CD4-positive, alpha-beta T cell treated with Interleukin-17A for 1 hour (primary cell): ENCODE measurements around the gene GOLIM4.

Experiments used
- DNase-seq: peaks from one replicate; pipeline ENCODE4 v3.0.0-alpha.2; 2020

The GOLIM4 gene

DNA sequence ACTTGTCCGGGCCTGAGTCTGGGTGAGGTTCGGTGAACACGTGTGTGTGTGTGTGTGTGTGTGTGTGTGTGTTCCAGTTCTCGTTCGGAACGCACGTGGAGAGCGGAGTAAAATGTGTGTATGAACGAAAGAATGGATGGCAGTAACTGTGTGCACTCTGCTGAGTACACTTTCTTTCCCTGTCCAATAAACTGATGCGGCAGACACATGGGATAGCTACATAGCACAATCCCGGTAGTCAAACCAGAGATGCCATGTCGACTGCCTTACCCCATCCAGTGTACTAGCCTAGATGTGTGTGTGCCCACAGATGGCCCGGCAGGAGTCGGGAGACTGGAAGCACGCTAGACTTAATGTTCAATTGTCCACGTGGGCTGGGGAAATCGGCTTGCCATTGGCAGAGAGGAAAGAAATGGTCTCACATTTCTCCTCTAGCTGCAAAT is 507 bp upstream of the GOLIM4 start:
- DNase-seq: no peak

- peak; percentile 21 for DNase-seq
Measured at GRCh38 chr3:168094877-168095610, 680 bp downstream of the GOLIM4 start.

DNA sequence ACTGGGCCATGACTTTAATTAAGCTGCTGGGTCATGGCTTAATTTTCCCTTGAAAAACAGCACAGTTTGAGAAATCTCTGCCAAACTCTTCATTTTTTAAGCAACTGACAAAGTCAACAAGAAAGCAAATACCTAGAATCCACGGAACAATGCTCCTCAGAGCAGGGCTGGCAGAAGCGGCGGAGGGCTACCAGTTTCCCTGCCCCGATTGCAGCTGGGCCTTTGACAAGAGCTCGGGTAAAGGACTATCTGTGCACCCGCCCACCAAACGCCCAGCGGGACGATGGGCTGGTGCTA is 1.2 kb downstream of the GOLIM4 start:
- no peak for DNase-seq

DNA sequence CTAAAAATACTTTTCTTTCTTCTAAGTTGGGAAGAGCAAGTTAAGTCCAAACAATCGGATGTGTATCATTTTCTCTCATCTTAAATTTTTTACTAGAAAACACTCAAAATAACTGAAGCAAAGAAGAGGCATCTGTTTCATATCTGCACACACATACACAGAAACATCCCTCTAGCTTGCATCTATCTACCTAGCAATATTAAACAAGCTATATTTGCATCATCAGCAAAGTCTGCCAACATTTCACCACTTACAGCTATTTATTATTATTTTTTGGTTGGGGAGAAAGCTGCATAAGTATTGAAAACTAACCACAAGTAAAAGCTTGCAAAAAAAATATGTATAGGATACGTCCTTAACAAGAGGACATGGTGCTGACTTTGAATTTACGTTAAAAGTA is 1.9 kb downstream of the GOLIM4 start:
- no peak for DNase-seq

GRCh38 chr3:168093229-168093628 is 2.5 kb downstream of the GOLIM4 start:
- no peak for DNase-seq

DNA sequence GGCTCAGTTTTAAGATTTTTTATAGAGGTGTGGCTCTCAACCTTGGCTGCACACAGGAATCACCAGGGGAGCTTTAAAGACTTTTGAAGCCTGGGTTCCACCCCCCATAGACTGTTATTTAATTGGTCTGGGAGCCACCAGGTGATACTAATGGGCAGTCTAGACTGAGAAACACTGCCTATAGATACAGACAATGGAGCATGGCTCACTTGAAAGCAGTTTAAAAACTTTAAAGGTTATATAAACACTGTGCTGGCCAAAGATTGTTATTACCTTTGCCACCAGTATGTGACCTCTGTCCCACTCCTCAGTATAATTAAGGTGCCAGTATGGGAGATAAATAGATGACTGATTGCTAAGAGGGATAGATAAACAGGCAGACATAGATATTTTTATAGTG is 3.8 kb downstream of the GOLIM4 start:
- DNase-seq: no peak

GRCh38 chr3:168091302-168091858 is 4.3 kb downstream of the GOLIM4 start:
- no peak for DNase-seq

DNA sequence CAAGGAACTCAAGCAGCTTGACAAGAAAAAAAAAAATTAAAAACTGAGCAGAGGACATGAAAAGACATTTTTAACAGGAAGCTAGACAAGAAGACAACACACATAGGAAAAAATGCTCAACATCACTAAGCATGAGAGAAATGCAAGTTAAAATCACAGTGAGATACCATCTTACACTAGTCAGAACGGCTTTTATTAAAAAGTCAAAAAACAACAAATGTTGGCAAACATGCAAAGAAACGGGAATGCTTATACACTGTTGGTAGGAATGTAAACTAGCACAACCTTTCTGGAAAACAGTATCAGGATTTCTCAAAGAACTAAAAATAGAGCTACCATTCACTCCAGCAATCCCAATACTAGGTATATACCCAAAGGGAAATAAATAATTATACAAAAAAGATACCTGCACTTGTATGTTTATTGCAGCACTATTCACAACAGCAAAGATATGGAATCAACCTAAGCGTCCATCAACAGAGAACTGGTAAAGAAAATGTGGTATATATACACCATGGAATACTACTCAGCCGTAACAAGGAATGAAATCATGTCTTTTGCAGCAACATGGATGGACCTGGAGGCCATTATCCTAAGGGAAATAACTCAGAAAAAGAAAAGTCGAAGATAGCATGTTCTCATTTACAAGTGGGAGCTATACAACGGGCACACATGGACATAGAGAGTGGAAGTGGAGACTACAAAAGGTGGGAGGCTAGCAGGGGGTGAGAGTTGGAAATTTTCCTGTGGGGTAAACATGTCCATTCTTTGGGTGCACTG is 5.2 kb downstream of the GOLIM4 start:
- DNase-seq: no peak

- no peak for DNase-seq
Measured at GRCh38 chr3:168089179-168089771, 6.4 kb downstream of the GOLIM4 start.

GRCh38 chr3:168088106-168088720 is 7.5 kb downstream of the GOLIM4 start:
- DNase-seq: peak; percentile 1

DNA sequence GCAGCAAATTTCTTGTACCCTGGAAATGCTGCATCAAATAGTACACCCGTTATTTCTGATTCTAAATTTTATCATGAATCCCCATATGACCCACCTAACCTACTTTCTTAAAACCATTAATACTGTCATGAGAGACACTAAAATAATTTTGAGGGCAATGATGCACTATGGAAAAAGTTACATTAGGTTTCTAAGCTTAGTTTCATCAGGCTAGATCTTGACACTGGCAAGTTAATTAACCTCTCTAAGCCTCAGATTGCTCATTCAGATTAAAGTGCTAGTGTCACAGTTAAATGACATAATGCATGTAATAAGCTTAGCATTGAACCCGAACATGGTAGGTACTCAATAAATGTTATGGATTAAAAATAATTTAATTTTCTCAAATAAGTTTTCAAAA is 8.2 kb downstream of the GOLIM4 start:
- DNase-seq: no peak

GRCh38 chr3:168086541-168087260 is 9.0 kb downstream of the GOLIM4 start:
- no peak for DNase-seq

GRCh38 chr3:168085491-168086119 is 10.1 kb downstream of the GOLIM4 start:
- DNase-seq: no peak

DNA sequence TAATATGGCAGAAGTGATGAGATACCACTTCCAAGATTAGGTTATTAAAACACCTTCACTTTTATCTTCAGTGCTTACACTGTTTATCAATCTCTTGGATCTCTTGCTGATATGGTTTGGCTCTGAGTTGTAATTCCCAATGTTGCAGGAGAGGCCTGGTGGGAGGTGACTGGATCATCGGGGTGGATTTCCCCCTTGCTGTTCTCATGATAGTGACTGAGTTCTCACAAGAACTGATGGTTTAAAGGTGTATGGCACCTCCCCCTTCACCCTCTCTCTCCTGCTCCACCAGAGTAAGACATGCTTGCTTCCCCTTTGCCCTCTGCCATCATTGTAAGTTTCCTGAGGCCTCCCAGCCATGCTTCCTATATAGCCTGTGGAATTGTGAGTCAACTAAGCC is 11.8 kb downstream of the GOLIM4 start:
- no peak for DNase-seq

- no peak for DNase-seq
Measured at GRCh38 chr3:168081856-168082255, 13.9 kb downstream of the GOLIM4 start.

DNA sequence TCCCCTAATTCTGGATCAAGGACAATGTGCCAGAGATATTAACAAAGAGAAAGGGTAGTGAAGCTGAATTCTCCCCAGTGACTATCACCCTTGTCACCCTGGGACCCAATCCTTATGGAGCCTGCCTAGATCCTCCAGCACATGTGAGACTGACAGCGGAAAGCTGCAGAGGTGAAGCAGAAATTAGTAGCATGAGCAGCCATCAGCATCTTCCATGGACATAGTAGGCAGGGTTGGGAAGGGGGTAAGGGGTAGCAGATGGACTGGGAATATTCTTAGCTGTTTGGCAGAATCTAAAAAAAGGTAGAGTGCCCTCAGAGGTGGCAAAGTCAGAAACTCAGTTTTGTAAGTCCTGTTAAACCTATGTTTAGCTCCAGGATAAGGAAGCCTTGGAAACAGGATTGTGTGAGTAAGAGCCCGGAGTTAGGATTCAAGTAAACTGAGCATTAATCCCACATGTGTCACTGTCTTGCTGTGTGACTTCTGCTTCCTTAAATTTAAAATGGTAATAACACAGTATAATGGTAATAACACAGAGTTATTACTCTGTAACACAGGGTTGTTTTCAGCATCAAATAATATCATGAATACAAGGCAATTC is 14.5 kb downstream of the GOLIM4 start:
- no peak for DNase-seq

DNA sequence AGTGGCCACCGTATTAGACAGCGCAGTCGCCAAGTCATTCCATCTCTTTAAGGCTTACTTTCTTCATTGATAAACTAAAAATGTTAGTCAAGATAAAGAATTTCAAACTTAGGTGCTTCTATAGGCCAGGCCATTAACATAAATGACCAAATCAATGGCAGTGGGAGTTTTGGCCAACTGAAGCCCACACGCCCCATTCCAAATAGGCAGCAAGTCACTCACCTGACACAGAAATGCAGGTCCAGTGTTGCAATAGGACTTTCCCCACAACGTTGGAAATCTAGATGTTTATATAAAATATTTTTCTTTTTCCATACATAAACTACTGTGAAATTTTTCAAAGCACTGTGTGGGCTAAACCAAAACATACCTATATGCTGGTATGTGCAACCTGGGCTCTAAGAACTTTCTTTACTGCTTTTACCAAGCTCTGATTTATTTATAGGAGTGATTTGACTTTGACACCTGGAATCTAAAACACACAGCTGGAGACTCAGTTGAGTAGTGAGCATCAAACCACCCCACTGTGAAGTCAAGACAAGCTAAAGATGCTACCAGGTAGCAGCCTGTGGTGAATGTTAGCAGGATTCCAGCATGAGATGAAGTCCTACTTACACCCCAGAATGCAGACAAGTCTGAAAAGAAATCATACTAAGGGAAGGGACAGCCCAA is 15.1 kb downstream of the GOLIM4 start:
- no peak for DNase-seq

DNA sequence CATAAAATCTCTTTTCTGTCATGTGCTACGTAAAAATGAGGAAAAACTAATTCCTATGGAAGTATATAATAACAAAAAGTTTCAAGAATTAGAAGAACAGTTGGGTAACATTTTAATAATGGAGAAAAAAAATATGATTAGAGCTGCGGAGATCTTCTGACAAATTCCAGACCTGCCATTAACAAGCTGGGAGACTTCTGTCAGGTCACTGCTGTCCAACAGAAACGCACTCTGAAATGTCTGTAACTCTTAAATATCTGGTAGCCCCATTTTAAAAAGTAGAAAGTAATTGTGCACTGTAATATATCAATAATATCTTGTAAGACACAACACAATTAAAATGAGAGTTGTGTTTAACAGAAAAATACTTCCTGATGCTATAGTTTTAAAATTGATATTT is 15.7 kb downstream of the GOLIM4 start:
- no peak for DNase-seq

DNA sequence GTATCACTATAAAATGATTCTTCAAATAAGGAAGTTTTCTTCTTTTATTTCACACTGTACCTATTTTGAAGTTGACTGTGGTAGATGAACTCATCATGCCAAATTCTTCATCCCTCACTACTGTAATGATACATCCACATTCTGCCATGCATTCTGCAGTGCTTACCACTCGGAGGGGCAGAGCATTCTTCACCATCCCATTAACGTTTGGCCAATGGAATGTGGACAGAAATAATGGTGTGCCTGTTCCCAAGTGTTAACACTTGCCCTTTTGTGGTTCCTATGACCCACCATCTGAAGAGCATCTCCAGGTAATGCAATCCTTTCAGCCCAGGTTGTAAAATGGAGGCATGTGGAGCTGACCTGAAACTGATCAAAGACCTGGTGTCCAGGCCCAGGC is 18.6 kb downstream of the GOLIM4 start:
- DNase-seq: no peak

DNA sequence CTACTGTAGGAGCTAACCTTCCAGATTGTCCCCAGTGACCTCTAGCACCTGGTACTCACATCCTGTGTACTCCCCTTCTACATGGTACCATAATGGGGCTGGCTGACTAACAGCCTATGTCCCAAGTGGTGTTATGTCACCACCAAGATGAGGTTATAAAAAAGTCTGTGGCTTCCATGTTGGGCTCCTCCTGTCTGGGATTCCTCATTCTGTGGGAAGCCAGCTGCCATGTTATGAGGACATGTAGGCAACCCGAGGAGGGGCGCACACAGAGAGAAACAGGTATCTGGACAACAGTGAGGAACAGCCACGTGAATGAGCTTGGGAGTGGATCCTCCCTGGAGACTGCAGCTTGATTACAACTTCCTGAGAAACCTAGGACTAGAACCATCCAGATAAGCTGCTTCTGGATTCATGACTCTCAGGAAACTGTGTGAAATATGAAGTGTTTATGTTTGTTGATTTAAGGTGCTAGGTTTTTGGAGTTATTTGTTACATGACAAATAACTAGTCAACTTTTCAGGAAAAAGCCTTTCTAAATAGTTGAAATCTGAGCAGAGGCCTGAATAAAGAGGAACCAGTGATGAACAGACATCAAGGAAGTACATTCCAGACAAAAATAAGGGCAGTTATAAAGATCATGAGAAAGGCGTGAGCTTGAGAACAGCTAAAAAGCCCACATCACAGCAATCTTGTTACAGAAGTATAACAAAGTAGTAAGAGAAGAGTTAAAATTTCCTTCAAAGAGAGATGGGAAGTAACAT is 21.7 kb downstream of the GOLIM4 start:
- no peak for DNase-seq

GRCh38 chr3:168072323-168072650 is 23.4 kb downstream of the GOLIM4 start:
- DNase-seq: no peak
